NCI-H2227 treated with DMSO at 0.1 percent for 48 hours (cell line): ENCODE results near the gene KRTAP4-12.
"Not testable (repeated sequence)": the region's sequence is repeated elsewhere in the genome, so short reads cannot be mapped to it uniquely, and the experiment has no call there.

ENCODE experiments used
- DNase-seq: peaks from one replicate; lab custom pipeline; 2025; lab: John Stamatoyannopoulos, UW

Gene KRTAP4-12

DNA sequence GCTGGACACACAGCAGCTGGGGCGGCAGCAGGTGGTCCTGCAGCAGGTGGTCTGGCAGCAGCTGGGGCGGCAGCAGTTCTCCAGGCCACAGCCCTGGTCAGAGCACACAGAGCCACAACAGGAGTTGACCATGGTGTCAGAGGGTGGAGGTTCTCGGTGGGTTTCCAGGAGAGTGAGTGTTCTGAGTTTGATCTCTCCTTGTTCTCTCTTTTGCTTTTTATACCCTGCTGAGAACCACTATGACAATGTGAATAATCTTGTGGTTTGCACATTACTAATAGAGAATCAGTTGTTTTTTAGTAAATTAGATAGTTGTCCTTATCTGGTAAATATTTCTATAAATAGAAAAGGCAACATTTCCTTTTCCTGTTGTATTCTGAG lies at the start of gene KRTAP4-12:
KRTAP4-12 (minus strand) TSS at position 192 of the 381 bp plus-strand sequence; CDS start at position 132, 60 bp downstream.
- not testable (repeated sequence) for DNase-seq

- DNase-seq = no peak
Measured at GRCh38 chr17:41171886-41172285, 47.9 kb upstream of the KRTAP4-12 start.

- DNase-seq = no peak
Measured at GRCh38 chr17:41168121-41168520, 44.1 kb upstream of the KRTAP4-12 start, which contains the start of gene KRTAP4-3. Gene KRTAP4-3, minus strand, starts transcription at chr17:41168221. Its CDS starts 49 bp downstream, at chr17:41168172.

DNA sequence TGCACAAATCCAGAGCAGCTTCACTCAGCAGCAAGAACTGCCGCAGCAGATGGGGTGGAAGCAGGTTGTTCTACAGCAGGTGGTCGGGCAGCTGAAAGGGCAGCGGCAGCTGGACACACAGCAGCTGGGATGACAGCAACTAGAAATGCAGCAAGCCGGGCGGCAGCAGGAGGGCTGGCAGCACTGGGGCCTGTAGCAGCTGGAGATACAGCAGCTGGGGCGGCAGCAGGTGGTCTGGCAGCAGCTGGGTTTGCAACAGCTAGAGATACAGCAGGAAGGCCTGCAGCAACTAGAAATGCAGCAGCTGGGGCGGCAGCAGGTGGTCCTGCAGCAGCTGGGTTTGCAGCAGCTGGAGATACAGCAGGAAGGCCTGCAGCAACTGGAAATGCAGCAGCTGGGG lies 43.6 kb upstream of the KRTAP4-12 start:
- no peak for DNase-seq

DNA sequence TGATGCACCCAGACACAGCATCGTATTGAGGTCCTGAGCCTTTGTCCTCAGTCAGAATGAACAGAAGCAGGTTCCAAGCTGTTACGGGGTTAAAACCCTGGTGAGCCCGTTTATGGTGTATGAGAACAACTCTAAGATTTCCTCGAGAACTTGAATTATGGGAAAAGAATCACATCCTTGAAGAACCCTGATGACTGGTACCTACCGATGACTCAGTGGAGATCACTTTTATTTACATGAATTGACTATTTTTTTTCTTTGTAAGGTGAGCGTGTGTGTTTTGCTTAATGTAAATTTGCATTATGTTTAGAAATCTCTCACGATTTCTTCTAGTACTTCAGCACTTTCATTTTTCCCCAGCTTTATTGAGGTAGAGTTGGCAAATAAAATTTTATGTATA lies 39.8 kb upstream of the KRTAP4-12 start:
- no peak for DNase-seq

GRCh38 chr17:41160648-41161047 lies 36.7 kb upstream of the KRTAP4-12 start, which contains the start of gene KRTAP4-4:
Gene KRTAP4-4, minus strand, starts transcription at chr17:41160748. Its CDS starts 57 bp downstream, at chr17:41160691.
- no peak for DNase-seq

GRCh38 chr17:41160190-41160589 lies 36.2 kb upstream of the KRTAP4-12 start:
- not testable (repeated sequence) for DNase-seq

- peak; percentile 38 for DNase-seq
Measured at GRCh38 chr17:41153856-41154255, 29.9 kb upstream of the KRTAP4-12 start.

- DNase-seq = no peak
Measured at GRCh38 chr17:41151525-41151924, 27.5 kb upstream of the KRTAP4-12 start.

- DNase-seq = no peak
Measured at GRCh38 chr17:41150026-41150425, 26.0 kb upstream of the KRTAP4-12 start.

DNA sequence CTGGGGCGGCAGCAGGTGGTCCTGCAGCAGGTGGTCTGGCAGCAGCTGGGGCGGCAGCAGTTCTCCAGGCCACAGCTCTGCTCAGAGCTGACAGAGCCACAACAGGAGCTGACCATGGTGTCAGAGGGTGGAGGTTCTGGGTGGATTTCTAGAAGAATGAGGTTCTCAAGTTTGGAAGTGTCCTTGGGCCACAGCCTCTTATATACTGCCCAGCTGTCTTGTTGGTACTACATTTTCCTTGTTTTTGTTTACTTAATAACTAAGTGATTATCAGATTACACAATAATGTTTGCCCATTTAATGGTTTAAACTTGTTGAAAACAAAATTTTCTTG lies 25.6 kb upstream of the KRTAP4-12 start, which contains the start of gene KRTAP4-5:
KRTAP4-5 (minus strand) TSS at position 174 of the 334 bp plus-strand sequence; CDS start at position 116, 58 bp downstream.
- DNase-seq = no peak

DNA sequence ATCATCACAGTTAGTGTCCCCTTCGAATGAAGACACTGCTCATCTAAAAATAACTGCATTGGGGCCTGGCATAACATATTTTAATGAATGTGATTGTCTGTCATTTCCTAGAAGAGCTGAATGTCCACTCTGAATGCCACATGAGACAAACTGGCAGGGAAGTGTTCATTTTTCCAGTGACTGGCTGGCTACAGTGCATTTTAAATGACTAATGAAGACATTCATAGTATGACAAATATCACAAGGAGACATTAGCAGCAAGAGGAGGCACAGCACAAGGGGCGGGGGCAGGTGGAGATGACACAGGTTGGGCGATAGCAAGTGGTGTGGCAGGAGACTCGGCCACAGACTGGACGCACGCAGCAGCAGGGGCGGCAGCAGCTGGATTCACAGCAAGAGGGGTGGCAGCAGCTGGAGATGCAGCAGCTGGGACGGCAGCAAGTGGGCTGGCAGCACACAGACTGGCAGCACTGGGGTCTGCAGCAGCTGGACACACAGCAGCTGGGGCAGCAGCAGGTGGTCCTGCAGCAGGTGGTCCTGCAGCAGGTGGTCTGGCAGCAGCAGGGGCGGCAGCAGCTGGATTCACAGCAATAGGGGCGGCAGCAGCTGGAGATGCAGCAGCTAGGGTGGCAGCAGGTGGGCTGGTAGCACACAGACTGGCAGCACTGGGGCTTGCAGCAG lies 25.1 kb upstream of the KRTAP4-12 start:
- DNase-seq = not testable (repeated sequence)

- no peak for DNase-seq
Measured at GRCh38 chr17:41147531-41148204, 23.7 kb upstream of the KRTAP4-12 start.

- DNase-seq = no peak
Measured at GRCh38 chr17:41145261-41145660, 21.3 kb upstream of the KRTAP4-12 start.

GRCh38 chr17:41144846-41145245 lies 20.9 kb upstream of the KRTAP4-12 start:
- DNase-seq = no peak

- DNase-seq = no peak
Measured at GRCh38 chr17:41141361-41141760, 17.4 kb upstream of the KRTAP4-12 start.

DNA sequence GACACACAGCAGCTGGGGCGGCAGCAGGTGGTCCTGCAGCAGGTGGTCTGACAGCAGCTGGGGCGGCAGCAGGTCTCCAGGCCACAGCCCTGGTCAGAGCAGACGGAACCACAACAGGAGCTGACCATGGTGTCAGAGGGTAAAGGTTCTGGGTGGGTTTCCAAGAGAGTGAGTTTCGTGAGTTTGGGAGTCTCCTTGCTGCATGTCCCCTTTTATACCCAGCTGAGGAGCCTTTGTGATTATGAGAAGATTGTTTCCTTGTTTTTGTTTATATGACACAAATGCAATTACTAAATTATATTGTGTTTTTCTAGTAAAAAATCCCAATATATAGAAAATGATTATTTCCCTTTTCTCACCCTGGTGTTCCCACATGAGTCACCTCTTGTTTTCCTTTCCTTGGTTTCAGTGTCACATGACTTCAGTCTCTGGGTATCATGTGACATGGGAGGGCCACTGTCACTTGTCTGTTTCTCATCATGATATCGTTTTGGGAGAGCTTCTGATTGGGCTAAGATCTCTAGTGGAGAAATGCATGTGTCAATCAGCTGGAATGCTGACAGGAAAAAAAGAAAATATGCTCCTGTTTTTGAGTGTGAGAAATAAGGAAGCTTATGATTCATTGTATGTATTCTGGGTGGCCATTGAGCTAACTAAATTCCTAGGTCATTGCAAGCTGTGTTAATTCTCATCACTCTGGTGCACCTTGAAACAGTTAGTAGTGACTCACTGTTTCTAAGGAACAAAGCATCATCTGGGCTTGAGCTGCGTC lies 16.6 kb upstream of the KRTAP4-12 start, which contains the start of gene KRTAP4-6:
KRTAP4-6 (minus strand) TSS at position 185 of the 772 bp plus-strand sequence; CDS start at position 128, 57 bp downstream.
- no peak for DNase-seq

DNA sequence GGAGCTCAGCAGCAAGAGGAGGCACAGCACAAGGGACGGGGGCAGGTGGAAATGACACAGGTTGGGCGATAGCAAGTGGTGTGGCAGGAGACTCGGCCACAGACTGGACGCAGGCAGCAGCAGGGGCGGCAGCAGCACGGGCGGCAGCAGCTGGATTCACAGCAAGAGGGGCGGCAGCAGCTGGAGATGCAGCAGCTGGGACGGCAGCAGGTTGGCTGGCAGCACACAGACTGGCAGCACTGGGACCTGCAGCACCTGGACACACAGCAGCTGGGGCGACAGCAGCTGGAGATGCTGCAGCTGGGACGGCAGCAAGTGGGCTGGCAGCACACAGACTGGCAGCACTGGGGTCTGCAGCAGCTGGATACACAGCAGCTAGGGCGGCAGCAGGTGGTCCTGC lies 15.9 kb upstream of the KRTAP4-12 start:
- not testable (repeated sequence) for DNase-seq

- no peak for DNase-seq
Measured at GRCh38 chr17:41133880-41134735, 10.1 kb upstream of the KRTAP4-12 start.

- DNase-seq = no peak
Measured at GRCh38 chr17:41131979-41132378, 8.0 kb upstream of the KRTAP4-12 start.

- no peak for DNase-seq
Measured at GRCh38 chr17:41127371-41127770, 3.4 kb upstream of the KRTAP4-12 start.
